HepG2 (cell line): ENCODE data around the gene DYNLL2. TPM values are rescaled to one million over a fixed set of nuclear protein-coding genes. Genes with fewer than 3 reads are reported as not detected.

ENCODE experiments used
- BCLAF1 ChIP-seq: fragments of 450-650 bp; IDR thresholded peaks from 2 replicates; pipeline ENCODE4 v1.6.1; 2017; ENCODE audit warnings: mild to moderate bottlenecking
- BHLHE40 ChIP-seq: IDR thresholded peaks from 2 replicates; pipeline ENCODE4 v1.6.1; 2011; ENCODE audit warnings: low read length, improper control_type of control experiment
- CBX2 ChIP-seq, 2 experiments: fragments of 200-600 bp in 1 of 2; sonication (generic); formaldehyde crosslinking in 1 of 2; IDR thresholded peaks; 2 replicates each; pipeline versions ENCODE4 v1.7.0 to v1.8.1; 2018 to 2022; ENCODE audit warnings: low read depth in 2 of 2, low read length in 1 of 2, mild to moderate bottlenecking in 1 of 2, missing genetic modification reagents in 1 of 2
- EED ChIP-seq: sonication (generic); formaldehyde crosslinking; IDR thresholded peaks from 2 replicates; pipeline ENCODE4 v1.5.0; 2020; ENCODE audit warnings: mild to moderate bottlenecking, missing genetic modification reagents
- HIC2 ChIP-seq: sonication (generic); formaldehyde crosslinking; IDR thresholded peaks from 2 replicates; pipeline ENCODE4 v1.9.0; 2022; ENCODE audit warnings: low read depth, missing genetic modification reagents
- HINFP ChIP-seq: sonication (generic); formaldehyde crosslinking; IDR thresholded peaks from 2 replicates; pipeline ENCODE4 v1.4.0; 2020; ENCODE audit warnings: low read depth, mild to moderate bottlenecking, missing genetic modification reagents
- MATR3 ChIP-seq: sonication (generic); formaldehyde crosslinking; IDR thresholded peaks from 2 replicates; pipeline ENCODE4 v1.4.0; 2020; ENCODE audit warnings: missing genetic modification reagents
- RARA ChIP-seq: IDR thresholded peaks from 2 replicates; pipeline ENCODE4 v1.6.1; 2016; ENCODE audit warnings: missing genetic modification reagents, missing compliant biosample characterization
- RELA ChIP-seq: sonication (generic); formaldehyde crosslinking; IDR thresholded peaks from 2 replicates; pipeline ENCODE4 v1.4.0; 2020; ENCODE audit warnings: missing genetic modification reagents
- SIN3A ChIP-seq: IDR thresholded peaks from 2 replicates; pipeline ENCODE4 v1.6.1; 2011; ENCODE audit warnings: low read depth, mild to moderate bottlenecking, control low read depth, low read length, borderline replicate concordance
- SMARCE1 ChIP-seq: fragments of 450-650 bp; IDR thresholded peaks from 2 replicates; pipeline ENCODE4 v1.6.1; 2017; ENCODE audit warnings: borderline replicate concordance
- SRSF1 ChIP-seq: fragments of 200-400 bp; formaldehyde crosslinking; optimal IDR thresholded peaks from 2 replicates; pipeline ENCODE3; 2017; ENCODE audit warnings: mild to moderate bottlenecking, low read depth, low read length, moderate library complexity
- ZEB1 ChIP-seq: IDR thresholded peaks from 2 replicates; pipeline ENCODE4 v1.6.1; 2012; ENCODE audit warnings: mild to moderate bottlenecking, low read depth, inconsistent platforms; ENCODE audit not compliant: insufficient replicate concordance
- ZMAT5 ChIP-seq: sonication (generic); formaldehyde crosslinking; IDR thresholded peaks from 2 replicates; pipeline ENCODE4 v1.5.0; 2020; ENCODE audit warnings: mild to moderate bottlenecking, low read depth, missing genetic modification reagents, borderline replicate concordance
- ZNF121 ChIP-seq: sonication (generic); formaldehyde crosslinking; IDR thresholded peaks from 2 replicates; pipeline ENCODE4 v1.5.0; 2020; ENCODE audit warnings: mild to moderate bottlenecking, missing genetic modification reagents
- ZNF20 ChIP-seq: sonication (generic); formaldehyde crosslinking; IDR thresholded peaks from 2 replicates; pipeline ENCODE4 v1.4.0; 2020; ENCODE audit warnings: mild to moderate bottlenecking, moderate library complexity, missing genetic modification reagents
- ZNF234 ChIP-seq: sonication (generic); formaldehyde crosslinking; conservative IDR thresholded peaks from 2 replicates; pipeline ENCODE4 v1.5.1; 2020; ENCODE audit warnings: mild to moderate bottlenecking, missing genetic modification reagents
- ZNF264 ChIP-seq: sonication (generic); formaldehyde crosslinking; IDR thresholded peaks from 2 replicates; pipeline ENCODE4 v1.4.0; 2020; ENCODE audit warnings: missing genetic modification reagents
- ZNF432 ChIP-seq: sonication (generic); formaldehyde crosslinking; IDR thresholded peaks from 2 replicates; pipeline ENCODE4 v1.5.0; 2020; ENCODE audit warnings: missing genetic modification reagents, mild to moderate bottlenecking, borderline replicate concordance
- ZNF446 ChIP-seq: sonication (generic); formaldehyde crosslinking; IDR thresholded peaks from 2 replicates; pipeline ENCODE4 v1.5.0; 2020; ENCODE audit warnings: mild to moderate bottlenecking, missing genetic modification reagents
- ZNF709 ChIP-seq: sonication (generic); formaldehyde crosslinking; IDR thresholded peaks from 2 replicates; pipeline ENCODE4 v1.5.0; 2020; ENCODE audit warnings: mild to moderate bottlenecking, missing genetic modification reagents
- ZNF839 ChIP-seq: sonication (generic); formaldehyde crosslinking; IDR thresholded peaks from 2 replicates; pipeline ENCODE4 v1.4.0; 2020; ENCODE audit warnings: missing genetic modification reagents, mild to moderate bottlenecking, borderline replicate concordance
- polyA plus RNA-seq, 8 experiments: library from polyadenylated mRNA; depleted of rRNA in 3 of 8; stranded (reverse) in 7 of 8; unstranded in 1 of 8; fragments of >200 nt; fragmentation: Illumina TruSeq in 4 of 8; extraction: Trizol in 4 of 8; gene quantifications; 2 replicates each; pipeline versions ENCODE4 v1.2.1 to v1.2.3, GENCODE V29; 2011 to 2016; ENCODE audit warnings: low read depth in 4 of 8, missing spikeins in 1 of 8, mixed read lengths in 1 of 8; ENCODE audit not compliant: insufficient read depth in 1 of 8
- total RNA-seq, 5 experiments: library from RNA; depleted of rRNA; stranded (reverse); fragments of >200 nt; fragmentation: Illumina TruSeq; extraction: Trizol; gene quantifications; 2 replicates each; pipeline ENCODE4 v1.2.3, GENCODE V29; 2016; ENCODE audit warnings: low read depth in 1 of 5

The DYNLL2 gene
- total and polyA plus RNA-seq, 2 of the 13 experiments (the other 11 are each of a cell fraction or from before 2014, with no cell fraction given), result 9.5 to 29.0 TPM

GRCh38 chr17:58082341-58082869, 814 bp upstream of the DYNLL2 start (continued):
- TF ChIP-seq ZNF709 (CRISPR knock-in tag) (peak; percentile 35; the same call in 1 of the 2 replicates), MATR3 (no peak), ZNF446 (0 out of 2 replicates have a peak, but pooled peaks have one; percentile 41), ZNF432 (CRISPR knock-in tag) (no peak), RELA (CRISPR knock-in tag) (no peak), EED (CRISPR knock-in tag) (no peak), ZNF121 (CRISPR knock-in tag) (no peak), ZNF839 (CRISPR knock-in tag) (0 out of 2 replicates have a peak, but pooled peaks have one; percentile 27), CBX2 (IDR thresholded peaks at IDR 0.05; ENCODE audit: low read depth, low read length) (no peak), CBX2 (CRISPR knock-in tag; IDR thresholded peaks at IDR 0.05; ENCODE audit: low read depth) (no peak), BHLHE40 (no peak), BCLAF1 (no peak), ZMAT5 (CRISPR knock-in tag) (no peak), HIC2 (no peak), SIN3A (no peak), HINFP (CRISPR knock-in tag) (no peak), ZNF20 (CRISPR knock-in tag) (no peak), SRSF1 (no peak), ZNF234 (no peak), ZEB1 (no peak), RARA (CRISPR knock-in tag) (no peak), ZNF264 (CRISPR knock-in tag) (no peak), SMARCE1 (no peak)
